Central memory CD8-positive, alpha-beta T cell (primary cell): ENCODE data around the gene FOLR3.
"Not testable (repeated sequence)": the region's sequence is repeated elsewhere in the genome, so short reads cannot be mapped to it uniquely, and the experiment has no call there.

Experiments
- ATAC-seq: fragments of 150-1000 bp; cut with Tn5 transposase; replicated peaks from 2 replicates; pipeline ENCODE4 v1.10.0; 2022; ENCODE audit warnings: mild to moderate bottlenecking, moderate FRiP score, moderate number of reproducible peaks; ENCODE audit not compliant: poor library complexity, severe bottlenecking; ENCODE audit errors: extremely low read depth
- DNase-seq, 2 donors: peaks; one replicate each; pipeline ENCODE4 v3.0.0; 2021; ENCODE audit warnings: low spot score in 2 of 2
- H3K27ac Mint-ChIP-seq: one replicate; pipeline ENCODE4 v1.8.0; 2022; ENCODE audit warnings: low read depth, mild to moderate bottlenecking, moderate library complexity, mixed read lengths
- H3K27me3 Mint-ChIP-seq: one replicate; pipeline ENCODE4 v1.8.0; 2022; ENCODE audit warnings: mixed read lengths
- H3K36me3 Mint-ChIP-seq: one replicate; pipeline ENCODE4 v1.8.0; 2022; ENCODE audit warnings: mild to moderate bottlenecking, moderate library complexity, mixed read lengths; ENCODE audit not compliant: insufficient read depth
- H3K4me1 Mint-ChIP-seq: one replicate; pipeline ENCODE4 v1.8.0; 2022; ENCODE audit warnings: mixed read lengths
- H3K4me3 Mint-ChIP-seq: one replicate; pipeline ENCODE4 v1.8.0; 2022; ENCODE audit warnings: mild to moderate bottlenecking, moderate library complexity, mixed read lengths
- H3K9me3 Mint-ChIP-seq: one replicate; pipeline ENCODE4 v1.8.0; 2022; ENCODE audit warnings: mixed read lengths

The FOLR3 gene

GRCh38 chr11:72132646-72133045 is 2.9 kb upstream of the FOLR3 start:
- ATAC-seq (no peak), DNase-seq (no peak)
- peaks cover 1% of the 10 kb centered on the region for H3K36me3 Mint-ChIP-seq
- peaks cover 11% of the 10 kb centered on the region for H3K9me3 Mint-ChIP-seq
- no peak overlapping the region for H3K4me3 Mint-ChIP-seq
- H3K4me1 Mint-ChIP-seq, result no peaks in the 10 kb centered on the region
- no peak overlapping the region for H3K27ac Mint-ChIP-seq
- peaks cover 13% of the 10 kb centered on the region for H3K27me3 Mint-ChIP-seq

GRCh38 chr11:72135891-72136683 is 562 bp downstream of the FOLR3 start:
- no peak for ATAC-seq
- H3K36me3 Mint-ChIP-seq, result no peaks in the 10 kb centered on the region
- no peaks in the 10 kb centered on the region for H3K9me3 Mint-ChIP-seq
- no peak overlapping the region for H3K4me3 Mint-ChIP-seq
- no peak overlapping the region for H3K27ac Mint-ChIP-seq
- DNase-seq, result no peak
- no peaks in the 10 kb centered on the region for H3K4me1 Mint-ChIP-seq
- peaks cover 22% of the 10 kb centered on the region for H3K27me3 Mint-ChIP-seq

- no peak overlapping the region for H3K27ac Mint-ChIP-seq
- no peak for DNase-seq
- ATAC-seq, result no peak
- no peaks in the 10 kb centered on the region for H3K4me1 Mint-ChIP-seq
- H3K9me3 Mint-ChIP-seq, result no peaks in the 10 kb centered on the region
- H3K4me3 Mint-ChIP-seq, result no peak overlapping the region
- no peaks in the 10 kb centered on the region for H3K36me3 Mint-ChIP-seq
- H3K27me3 Mint-ChIP-seq, result peaks cover 22% of the 10 kb centered on the region
These were observed 1.2 kb downstream of the FOLR3 start for GRCh38 chr11:72136684-72137262.

DNA sequence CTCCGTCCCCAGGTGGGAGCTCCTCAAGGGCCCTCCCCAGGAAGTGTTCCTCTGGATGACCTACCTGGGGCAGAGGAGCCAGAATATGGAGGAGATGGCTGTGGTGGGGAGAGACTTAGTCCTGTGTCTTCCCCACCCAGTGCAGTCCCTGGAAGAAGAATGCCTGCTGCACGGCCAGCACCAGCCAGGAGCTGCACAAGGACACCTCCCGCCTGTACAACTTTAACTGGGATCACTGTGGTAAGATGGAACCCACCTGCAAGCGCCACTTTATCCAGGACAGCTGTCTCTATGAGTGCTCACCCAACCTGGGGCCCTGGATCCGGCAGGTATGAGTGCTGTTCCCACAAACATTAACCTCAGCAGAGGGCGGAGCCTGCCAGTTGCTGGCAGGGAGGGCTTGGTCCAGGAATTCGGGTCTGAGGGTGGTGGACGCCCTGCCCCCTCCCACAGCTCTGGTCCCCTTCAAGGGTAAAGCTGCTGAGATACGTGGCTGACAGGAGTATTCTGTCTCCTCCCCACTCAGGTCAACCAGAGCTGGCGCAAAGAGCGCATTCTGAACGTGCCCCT is 3.4 kb downstream of the FOLR3 start:
- no peak for DNase-seq
- no peaks in the 10 kb centered on the region for H3K9me3 Mint-ChIP-seq
- no peak overlapping the region for H3K27ac Mint-ChIP-seq
- ATAC-seq, result no peak
- H3K4me3 Mint-ChIP-seq, result no peak overlapping the region
- H3K27me3 Mint-ChIP-seq, result peaks cover 10% of the 10 kb centered on the region
- peaks cover 2% of the 10 kb centered on the region for H3K4me1 Mint-ChIP-seq
- no peaks in the 10 kb centered on the region for H3K36me3 Mint-ChIP-seq

DNA sequence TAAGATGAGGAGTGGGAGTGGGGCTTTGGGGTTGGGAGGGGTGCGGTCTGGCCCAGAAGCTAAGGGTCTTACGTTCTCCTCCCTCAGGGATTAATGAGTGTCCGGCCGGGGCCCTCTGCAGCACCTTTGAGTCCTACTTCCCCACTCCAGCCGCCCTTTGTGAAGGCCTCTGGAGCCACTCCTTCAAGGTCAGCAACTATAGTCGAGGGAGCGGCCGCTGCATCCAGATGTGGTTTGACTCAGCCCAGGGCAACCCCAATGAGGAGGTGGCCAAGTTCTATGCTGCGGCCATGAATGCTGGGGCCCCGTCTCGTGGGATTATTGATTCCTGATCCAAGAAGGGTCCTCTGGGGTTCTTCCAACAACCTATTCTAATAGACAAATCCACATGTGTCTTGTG is 4.0 kb downstream of the FOLR3 start:
- Mint-ChIP-seq H3K9me3 (no peaks in the 10 kb centered on the region), H3K36me3 (no peaks in the 10 kb centered on the region), H3K4me1 (peaks cover 4% of the 10 kb centered on the region), H3K27me3 (peaks cover 9% of the 10 kb centered on the region), H3K27ac (no peak overlapping the region), H3K4me3 (no peak overlapping the region)
- ATAC-seq, result no peak
- no peak for DNase-seq

GRCh38 chr11:72140661-72141060 is 5.1 kb downstream of the FOLR3 start:
- H3K4me1 Mint-ChIP-seq, result peaks cover 4% of the 10 kb centered on the region
- H3K36me3 Mint-ChIP-seq, result no peaks in the 10 kb centered on the region
- no peak overlapping the region for H3K27ac Mint-ChIP-seq
- DNase-seq (no peak), ATAC-seq (no peak)
- no peaks in the 10 kb centered on the region for H3K9me3 Mint-ChIP-seq
- no peak overlapping the region for H3K4me3 Mint-ChIP-seq
- peaks cover 9% of the 10 kb centered on the region for H3K27me3 Mint-ChIP-seq

GRCh38 chr11:72141066-72141465 is 5.5 kb downstream of the FOLR3 start:
- Mint-ChIP-seq H3K27ac (no peak overlapping the region), H3K4me1 (peaks cover 4% of the 10 kb centered on the region), H3K36me3 (no peaks in the 10 kb centered on the region), H3K27me3 (peaks cover 9% of the 10 kb centered on the region), H3K9me3 (no peaks in the 10 kb centered on the region), H3K4me3 (no peak overlapping the region)
- no peak for ATAC-seq
- DNase-seq, result no peak

GRCh38 chr11:72142086-72142485 is 6.6 kb downstream of the FOLR3 start:
- not testable (repeated sequence) for H3K27me3 Mint-ChIP-seq, H3K27ac Mint-ChIP-seq, H3K9me3 Mint-ChIP-seq, DNase-seq, H3K4me3 Mint-ChIP-seq, H3K4me1 Mint-ChIP-seq, ATAC-seq, H3K36me3 Mint-ChIP-seq

DNA sequence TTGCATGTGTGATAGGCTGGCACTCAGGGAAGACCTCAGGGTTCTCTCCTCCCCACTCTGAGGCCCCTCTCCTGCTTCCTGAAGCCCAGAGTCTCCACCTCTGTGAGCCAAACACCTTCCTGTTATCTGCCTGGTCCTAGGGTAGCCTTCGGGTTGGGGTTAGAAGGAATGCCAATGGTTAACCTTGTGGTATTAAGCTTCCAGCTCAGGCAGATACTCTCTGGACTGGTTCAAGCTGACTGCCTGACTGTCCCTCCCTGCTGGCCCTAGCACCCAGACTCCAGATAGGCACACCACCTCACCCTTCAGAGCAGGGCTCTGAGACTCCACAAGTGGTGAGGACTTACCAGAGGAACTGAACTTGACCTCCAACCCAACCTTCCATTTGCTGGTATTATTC is 7.0 kb downstream of the FOLR3 start:
- H3K27ac Mint-ChIP-seq, ATAC-seq, H3K4me3 Mint-ChIP-seq, H3K4me1 Mint-ChIP-seq, H3K27me3 Mint-ChIP-seq, H3K36me3 Mint-ChIP-seq, H3K9me3 Mint-ChIP-seq, DNase-seq: not testable (repeated sequence)

GRCh38 chr11:72144807-72145565 is 9.5 kb downstream of the FOLR3 start:
- H3K9me3 Mint-ChIP-seq, result no peaks in the 10 kb centered on the region
- H3K4me3 Mint-ChIP-seq, result no peak overlapping the region
- H3K27me3 Mint-ChIP-seq, result peaks cover 3% of the 10 kb centered on the region
- H3K36me3 Mint-ChIP-seq, result no peaks in the 10 kb centered on the region
- DNase-seq, result no peak
- no peak overlapping the region for H3K27ac Mint-ChIP-seq
- H3K4me1 Mint-ChIP-seq, result peaks cover 4% of the 10 kb centered on the region
- ATAC-seq, result no peak

GRCh38 chr11:72146625-72147024 is 11.1 kb downstream of the FOLR3 start:
- no peak overlapping the region for H3K4me3 Mint-ChIP-seq
- DNase-seq (no peak), ATAC-seq (no peak)
- no peaks in the 10 kb centered on the region for H3K27me3 Mint-ChIP-seq
- peaks cover 4% of the 10 kb centered on the region for H3K4me1 Mint-ChIP-seq
- no peak overlapping the region for H3K27ac Mint-ChIP-seq
- H3K36me3 Mint-ChIP-seq, result no peaks in the 10 kb centered on the region
- H3K9me3 Mint-ChIP-seq, result no peaks in the 10 kb centered on the region

GRCh38 chr11:72150882-72151281 is 15.4 kb downstream of the FOLR3 start:
- no peaks in the 10 kb centered on the region for H3K36me3 Mint-ChIP-seq
- no peak for DNase-seq
- no peak overlapping the region for H3K27ac Mint-ChIP-seq
- peaks cover 25% of the 10 kb centered on the region for H3K27me3 Mint-ChIP-seq
- no peaks in the 10 kb centered on the region for H3K9me3 Mint-ChIP-seq
- no peak for ATAC-seq
- H3K4me1 Mint-ChIP-seq, result no peaks in the 10 kb centered on the region
- H3K4me3 Mint-ChIP-seq, result no peak overlapping the region
